Right lobe of liver (tissue), 6 donors: ENCODE results near the gene APLN. TPM values are rescaled to one million over a fixed set of nuclear protein-coding genes. Genes with fewer than 3 reads are reported as not detected.
A peak's percentile ranks its signal among the peaks of the same experiment; 100 is the strongest.

Experiments
- ATAC-seq, 4 donors: fragments of 200-7000 bp; cut with Tn5 transposase; one replicate each; pipeline ENCODE4 v1.9.1; 2020; ENCODE audit warnings: mild to moderate bottlenecking in 4 of 4, moderate library complexity in 4 of 4
- DNase-seq, 3 donors: peaks; one replicate each; pipeline ENCODE4 v3.0.0-alpha.2; 2020
- H3K27ac ChIP-seq, 3 donors: fragments of 200-600 bp; one replicate each; pipeline ENCODE4 v1.8.0; 2022
- H3K27me3 ChIP-seq, 2 donors: fragments of 200-600 bp; one replicate each; pipeline ENCODE4 v1.8.0; 2022
- H3K36me3 ChIP-seq, 4 donors: fragments of 200-600 bp; sonication (generic) in 1 of 4; one replicate each; pipeline versions ENCODE4 v1.5.1 to v1.8.0; 2017 to 2022; ENCODE audit warnings: control low read depth in 1 of 4
- H3K4me1 ChIP-seq, 4 donors: fragments of 200-600 bp; sonication (generic) in 1 of 4; one replicate each; pipeline versions ENCODE4 v1.5.1 to v1.8.0; 2017 to 2022; ENCODE audit warnings: control low read depth in 1 of 4
- H3K4me3 ChIP-seq, 3 donors: fragments of 200-600 bp; one replicate each; pipeline ENCODE4 v1.8.0; 2022
- H3K9me3 ChIP-seq, 4 donors: fragments of 200-600 bp; sonication (generic) in 1 of 4; one replicate each; pipeline versions ENCODE4 v1.5.1 to v1.8.0; 2017 to 2022; ENCODE audit warnings: control low read depth in 1 of 4
- POLR2A ChIP-seq: fragments of 450-650 bp; IDR thresholded peaks from one replicate; pipeline ENCODE4 v1.6.1; 2017; ENCODE audit warnings: antibody characterized with exemption, mild to moderate bottlenecking
- WGBS: methylation state at CpG from one replicate; pipeline ENCODE4 v1.1.6; 2018; ENCODE audit warnings: low coverage, low lambda C conversion rate; ENCODE audit not compliant: insufficient coverage; ENCODE audit errors: missing lambda C conversion rate; 5-methylcytosine and 5-hydroxymethylcytosine counted together
- intact Hi-C, 2 donors: fragments of 100-400 bp; cut with DNase I; formaldehyde crosslinking; loops; one replicate each; pipeline versions ENCODE4 v1.11.2 to v1.14.1; 2022
- total RNA-seq, 6 experiments: library from RNA; depleted of rRNA in 2 of 6; stranded (reverse); fragments of >200 nt in 2 of 6; fragmentation: NEBNext Ultra II Directional in 3 of 6; extraction: Animal tissue kit (Norgen Biotek cat#: 25700) in 3 of 6; gene quantifications; one replicate each; pipeline versions ENCODE4 v1.1.0 to v1.2.4, GENCODE V29; 2016 to 2023
- TF ChIP-seq, protein P1 (sequence below), 4 donors: fragments of 200-600 bp in 3 of 4; fragments of 450-650 bp in 1 of 4; IDR thresholded peaks; one replicate each; pipeline versions ENCODE4 v1.5.1 to v1.8.0; 2016 to 2022; ENCODE audit warnings: antibody characterized with exemption in 4 of 4, mild to moderate bottlenecking in 2 of 4
- donor health status: DM: no; HTN: yes; CAD: no.
- donor health status: DM: no; HTN: no; CAD: no.
- donor health status: DM: no; HTN: no; CAD: no.
- donor health status: DM: no; HTN: yes; CAD: no.
- donor health status: DM: no; HTN: yes; CAD: no.

The APLN gene
- total RNA-seq, 6 experiments from 2014 or later = 0.17 to 5.3 (median 0.96) TPM

DNA sequence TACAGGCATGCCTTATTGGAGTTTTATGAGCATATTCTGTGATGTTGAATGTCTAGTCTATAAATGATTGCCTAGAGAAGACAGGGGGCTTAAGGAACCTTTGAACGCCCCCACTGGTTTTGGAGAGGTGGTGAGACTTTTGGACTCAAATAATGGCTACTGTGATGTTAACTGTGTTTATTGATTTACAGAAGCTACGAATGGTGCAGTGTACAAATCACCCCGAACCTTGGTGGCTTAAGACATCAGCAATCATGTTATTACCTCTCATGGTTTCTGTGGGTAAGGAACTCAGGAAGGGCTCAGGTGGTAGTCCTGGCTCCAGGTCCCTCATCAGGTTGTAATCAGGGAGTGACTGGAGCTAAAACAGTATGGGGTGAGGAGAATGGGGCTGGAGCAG is 33.3 kb upstream of the APLN start:
- H3K4me3 ChIP-seq = no peak overlapping the region
- no peaks in the 10 kb centered on the region for H3K27me3 ChIP-seq
- H3K4me1 ChIP-seq = peaks cover 0 to 4% (median 0%) of the 10 kb centered on the region in 4 donors
- H3K36me3 ChIP-seq = no peaks in the 10 kb centered on the region
- ATAC-seq = no peak
- TF ChIP-seq, protein P1, sequence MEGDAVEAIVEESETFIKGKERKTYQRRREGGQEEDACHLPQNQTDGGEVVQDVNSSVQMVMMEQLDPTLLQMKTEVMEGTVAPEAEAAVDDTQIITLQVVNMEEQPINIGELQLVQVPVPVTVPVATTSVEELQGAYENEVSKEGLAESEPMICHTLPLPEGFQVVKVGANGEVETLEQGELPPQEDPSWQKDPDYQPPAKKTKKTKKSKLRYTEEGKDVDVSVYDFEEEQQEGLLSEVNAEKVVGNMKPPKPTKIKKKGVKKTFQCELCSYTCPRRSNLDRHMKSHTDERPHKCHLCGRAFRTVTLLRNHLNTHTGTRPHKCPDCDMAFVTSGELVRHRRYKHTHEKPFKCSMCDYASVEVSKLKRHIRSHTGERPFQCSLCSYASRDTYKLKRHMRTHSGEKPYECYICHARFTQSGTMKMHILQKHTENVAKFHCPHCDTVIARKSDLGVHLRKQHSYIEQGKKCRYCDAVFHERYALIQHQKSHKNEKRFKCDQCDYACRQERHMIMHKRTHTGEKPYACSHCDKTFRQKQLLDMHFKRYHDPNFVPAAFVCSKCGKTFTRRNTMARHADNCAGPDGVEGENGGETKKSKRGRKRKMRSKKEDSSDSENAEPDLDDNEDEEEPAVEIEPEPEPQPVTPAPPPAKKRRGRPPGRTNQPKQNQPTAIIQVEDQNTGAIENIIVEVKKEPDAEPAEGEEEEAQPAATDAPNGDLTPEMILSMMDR (IDR thresholded peaks at IDR 0.05) = no peak
- no peak for TF ChIP-seq POLR2A
- no peak for DNase-seq
- H3K9me3 ChIP-seq = no peaks in the 10 kb centered on the region
- H3K27ac ChIP-seq = no peak overlapping the region
- 35% methylated on average over 3 of the region's 3 CpGs for WGBS
- intact Hi-C loops = no loop called here

DNA sequence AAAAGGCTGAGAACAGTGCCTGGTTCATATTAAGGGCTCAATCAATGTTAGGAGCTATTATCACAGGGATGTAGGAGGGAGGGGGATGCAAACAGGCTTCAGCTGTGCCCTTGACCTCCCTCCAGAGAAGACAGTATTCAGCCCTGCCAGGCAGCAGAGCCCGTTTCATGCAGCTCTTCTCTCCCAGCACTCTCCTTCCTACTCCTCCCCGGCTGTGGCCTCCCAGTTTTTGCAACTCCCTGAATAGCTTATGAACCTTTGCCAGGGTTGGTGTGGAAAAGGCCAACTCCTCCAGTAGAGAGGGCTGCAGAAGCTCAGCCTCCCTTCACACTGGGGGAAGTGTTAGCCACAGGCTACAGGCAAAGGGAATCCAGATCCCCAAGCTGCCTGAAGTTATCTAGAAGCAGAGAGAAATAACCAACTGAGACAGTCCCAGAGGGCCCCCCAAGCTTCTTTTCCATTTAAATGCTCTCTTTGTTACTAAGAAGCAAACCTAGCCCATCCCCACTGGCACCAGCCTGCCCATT is 31.7 kb upstream of the APLN start:
- no peak for DNase-seq
- no peak for ATAC-seq
- intact Hi-C loops = no loop called here

DNA sequence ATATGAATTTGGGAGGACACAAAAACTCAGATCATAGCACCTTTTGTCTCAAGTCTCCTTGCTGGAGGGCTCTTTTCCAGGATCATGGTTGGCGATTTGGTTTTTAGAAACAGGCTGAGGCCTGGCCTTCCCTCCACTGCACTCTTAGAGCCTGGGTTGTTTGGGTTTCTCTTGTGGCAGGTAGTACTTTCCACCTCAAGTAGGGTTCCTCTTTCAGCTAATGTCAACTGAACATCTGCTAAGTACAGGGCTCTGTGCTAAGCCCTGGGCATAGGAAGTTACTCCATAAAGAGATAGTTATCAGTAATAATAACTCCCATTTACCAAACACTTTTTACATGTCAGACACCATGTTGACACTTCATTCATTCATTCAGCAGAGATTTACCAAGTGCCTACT is 28.2 kb upstream of the APLN start:
- WGBS = no CpG with 5 or more reads among the region's 1 CpG
- no peak overlapping the region for H3K27ac ChIP-seq
- intact Hi-C loops = no loop called here

More for the DNA sequence above, 31.7 kb upstream of the APLN start:
- H3K36me3 ChIP-seq = no peaks in the 10 kb centered on the region
- H3K27me3 ChIP-seq = no peaks in the 10 kb centered on the region
- no peaks in the 10 kb centered on the region for H3K4me1 ChIP-seq
- TF ChIP-seq, protein P1 (IDR thresholded peaks at IDR 0.05) = no peak
- TF ChIP-seq POLR2A = no peak
- H3K4me3 ChIP-seq = no peak overlapping the region
- no peaks in the 10 kb centered on the region for H3K9me3 ChIP-seq
- WGBS = 33% methylated on average over 1 of the region's 2 CpGs
- H3K27ac ChIP-seq = no peak overlapping the region

DNA sequence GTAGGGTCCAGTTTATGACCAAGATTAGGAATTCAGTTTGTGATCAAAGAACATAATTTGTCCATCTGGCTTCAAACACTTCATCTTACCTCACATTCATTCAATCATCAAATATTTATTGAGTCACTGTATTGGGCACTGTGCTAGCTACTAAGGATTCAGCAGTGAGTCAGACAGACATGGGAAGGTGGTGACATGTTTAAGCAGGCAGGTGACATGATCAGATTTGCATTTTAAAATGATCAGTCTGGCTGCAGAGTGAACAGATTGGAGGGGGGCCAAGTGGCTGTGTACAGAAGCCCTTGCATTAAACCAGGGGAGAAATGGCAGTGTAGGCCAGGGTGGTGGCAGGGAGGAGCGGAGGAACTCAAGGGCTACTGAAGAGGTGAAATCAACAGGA is 25.1 kb upstream of the APLN start:
- no peak overlapping the region for H3K4me3 ChIP-seq
- H3K27ac ChIP-seq = no peak overlapping the region
- ATAC-seq = peak in 1 of 4 donors; percentile 49
- H3K36me3 ChIP-seq = no peaks in the 10 kb centered on the region
- DNase-seq = no peak
- no peaks in the 10 kb centered on the region for H3K9me3 ChIP-seq
- TF ChIP-seq, protein P1 (IDR thresholded peaks at IDR 0.05) = no peak
- TF ChIP-seq POLR2A = no peak
- intact Hi-C loops = no loop called here
- H3K27me3 ChIP-seq = no peaks in the 10 kb centered on the region
- H3K4me1 ChIP-seq = no peaks in the 10 kb centered on the region
- WGBS = 100% methylated on average over 1 of the region's 1 CpG

More for the DNA sequence above, 28.2 kb upstream of the APLN start:
- no peaks in the 10 kb centered on the region for H3K4me1 ChIP-seq
- no peak for ATAC-seq
- no peak overlapping the region for H3K4me3 ChIP-seq
- no peak for TF ChIP-seq POLR2A
- TF ChIP-seq, protein P1 (IDR thresholded peaks at IDR 0.05) = no peak
- H3K27me3 ChIP-seq = no peaks in the 10 kb centered on the region
- no peaks in the 10 kb centered on the region for H3K36me3 ChIP-seq
- no peaks in the 10 kb centered on the region for H3K9me3 ChIP-seq
- DNase-seq = no peak
